Loucy (cell line): Measurements from ENCODE around the gene MBP.

Experiments used
- EZH2phosphoT487 ChIP-seq: fragments of 200-600 bp; IDR thresholded peaks from 2 replicates; pipeline ENCODE4 v1.6.1; 2018; ENCODE audit warnings: antibody characterized with exemption, mild to moderate bottlenecking, moderate library complexity, borderline replicate concordance
- TF ChIP-seq, protein P1 (sequence below): fragments of 200-600 bp; sonication (generic); conservative IDR thresholded peaks from 2 replicates; pipeline ENCODE4 v1.5.1; 2014; ENCODE audit warnings: mild to moderate bottlenecking, antibody characterized with exemption, low read length

DNA sequence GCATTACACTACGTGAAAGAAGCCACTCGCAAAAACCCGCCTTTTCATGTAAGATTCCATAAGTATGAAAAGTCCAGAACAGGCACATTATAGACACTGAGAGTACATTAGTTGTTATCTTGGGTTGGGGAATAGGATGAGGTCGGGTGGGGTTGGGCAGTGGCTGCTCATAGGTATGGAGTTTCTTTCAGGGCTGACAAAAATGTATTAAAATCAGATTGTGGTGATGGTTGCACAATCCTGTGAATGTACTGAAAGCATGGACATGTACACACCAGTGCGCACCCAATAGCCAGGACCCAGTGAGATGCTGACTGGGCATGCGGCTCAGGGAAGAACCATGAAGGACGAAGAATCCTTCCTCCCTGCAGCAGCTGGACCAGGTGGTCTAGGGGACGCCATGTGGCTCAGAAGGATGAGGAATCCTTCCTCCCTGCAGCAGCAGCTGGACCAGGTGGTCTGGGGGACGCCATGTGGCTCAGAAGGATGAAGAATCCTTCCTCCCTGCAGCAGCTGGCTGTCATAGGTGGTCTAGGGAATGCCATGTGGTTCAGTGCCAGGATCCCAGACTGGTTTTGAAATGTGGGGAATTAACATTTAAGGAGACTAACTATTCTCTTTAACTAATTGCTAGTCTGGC is 50.1 kb downstream of the MBP start:
- TF ChIP-seq, protein P1, sequence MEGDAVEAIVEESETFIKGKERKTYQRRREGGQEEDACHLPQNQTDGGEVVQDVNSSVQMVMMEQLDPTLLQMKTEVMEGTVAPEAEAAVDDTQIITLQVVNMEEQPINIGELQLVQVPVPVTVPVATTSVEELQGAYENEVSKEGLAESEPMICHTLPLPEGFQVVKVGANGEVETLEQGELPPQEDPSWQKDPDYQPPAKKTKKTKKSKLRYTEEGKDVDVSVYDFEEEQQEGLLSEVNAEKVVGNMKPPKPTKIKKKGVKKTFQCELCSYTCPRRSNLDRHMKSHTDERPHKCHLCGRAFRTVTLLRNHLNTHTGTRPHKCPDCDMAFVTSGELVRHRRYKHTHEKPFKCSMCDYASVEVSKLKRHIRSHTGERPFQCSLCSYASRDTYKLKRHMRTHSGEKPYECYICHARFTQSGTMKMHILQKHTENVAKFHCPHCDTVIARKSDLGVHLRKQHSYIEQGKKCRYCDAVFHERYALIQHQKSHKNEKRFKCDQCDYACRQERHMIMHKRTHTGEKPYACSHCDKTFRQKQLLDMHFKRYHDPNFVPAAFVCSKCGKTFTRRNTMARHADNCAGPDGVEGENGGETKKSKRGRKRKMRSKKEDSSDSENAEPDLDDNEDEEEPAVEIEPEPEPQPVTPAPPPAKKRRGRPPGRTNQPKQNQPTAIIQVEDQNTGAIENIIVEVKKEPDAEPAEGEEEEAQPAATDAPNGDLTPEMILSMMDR: no peak
- TF ChIP-seq EZH2phosphoT487: no peak
